Kidney capillary endothelial cell (primary cell): ENCODE data around the gene PPP1R3G.

Source experiments
- DNase-seq: peaks from one replicate; pipeline ENCODE4 v3.0.0-alpha.2; 2018; ENCODE audit warnings: low spot score

Gene PPP1R3G

GRCh38 chr6:5072440-5072839 is 12.7 kb upstream of the PPP1R3G start:
- DNase-seq: no peak

GRCh38 chr6:5073992-5074391 is 11.1 kb upstream of the PPP1R3G start:
- DNase-seq: no peak

GRCh38 chr6:5076931-5077330 is 8.2 kb upstream of the PPP1R3G start:
- DNase-seq: no peak

- DNase-seq: no peak
Measured at GRCh38 chr6:5078121-5078669, 6.9 kb upstream of the PPP1R3G start.

DNA sequence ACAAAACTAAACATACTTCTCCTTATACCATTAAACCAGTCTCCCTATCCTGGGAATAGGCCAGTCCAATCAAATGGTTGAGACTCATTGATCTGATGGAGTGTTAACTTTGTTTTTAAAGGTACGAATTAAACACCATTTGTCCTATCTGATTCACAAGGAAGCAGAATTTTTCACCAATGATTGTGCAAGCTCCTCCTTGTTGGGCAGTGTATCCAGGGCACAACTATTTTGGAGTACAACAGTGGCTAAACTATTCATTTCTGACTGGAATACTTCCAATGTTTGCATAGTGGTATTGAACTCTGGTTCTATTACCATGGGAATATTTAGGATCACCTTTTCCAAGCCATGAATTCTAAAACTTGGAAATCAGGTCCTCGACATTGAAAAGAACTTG is 5.4 kb upstream of the PPP1R3G start:
- DNase-seq: no peak

DNA sequence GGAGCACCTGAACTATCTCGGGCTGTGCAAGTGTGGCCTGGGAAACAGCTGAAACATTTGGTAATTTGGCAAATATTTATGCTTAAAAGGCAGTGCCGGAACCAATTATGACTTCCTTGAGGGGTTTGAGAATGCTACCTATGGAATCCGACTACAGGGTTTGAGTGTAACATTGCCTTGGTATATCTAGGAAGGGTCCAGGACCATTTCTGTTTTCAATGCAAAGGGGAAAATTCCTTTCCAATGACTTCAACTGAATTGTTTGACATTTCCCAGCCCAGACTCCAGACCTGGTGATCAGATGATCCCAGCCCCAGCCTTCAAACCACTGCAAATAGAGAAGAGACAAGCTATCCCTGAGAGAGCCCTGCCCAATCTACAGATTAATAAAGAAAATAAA is 4.6 kb upstream of the PPP1R3G start:
- DNase-seq: no peak

DNA sequence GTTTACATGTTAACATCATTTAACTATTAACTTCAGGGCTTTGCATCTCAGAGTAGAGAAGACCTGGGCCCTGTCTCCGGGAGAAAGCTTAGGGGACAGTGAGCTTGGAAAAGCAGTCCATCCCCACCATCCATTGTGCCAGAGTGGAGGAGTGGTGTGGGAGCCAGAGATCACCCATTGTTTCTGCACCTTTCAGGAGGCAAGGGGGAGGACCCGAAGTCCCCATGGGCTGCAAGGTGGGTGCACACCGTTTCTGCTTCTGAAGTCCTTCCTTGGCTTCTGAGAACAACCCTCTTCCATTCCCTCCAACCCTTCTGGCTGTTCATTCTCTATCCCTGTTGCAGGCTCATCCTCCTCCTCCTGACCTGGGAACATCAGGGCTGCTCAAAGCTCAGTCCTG is 4.0 kb upstream of the PPP1R3G start:
- DNase-seq: no peak

DNA sequence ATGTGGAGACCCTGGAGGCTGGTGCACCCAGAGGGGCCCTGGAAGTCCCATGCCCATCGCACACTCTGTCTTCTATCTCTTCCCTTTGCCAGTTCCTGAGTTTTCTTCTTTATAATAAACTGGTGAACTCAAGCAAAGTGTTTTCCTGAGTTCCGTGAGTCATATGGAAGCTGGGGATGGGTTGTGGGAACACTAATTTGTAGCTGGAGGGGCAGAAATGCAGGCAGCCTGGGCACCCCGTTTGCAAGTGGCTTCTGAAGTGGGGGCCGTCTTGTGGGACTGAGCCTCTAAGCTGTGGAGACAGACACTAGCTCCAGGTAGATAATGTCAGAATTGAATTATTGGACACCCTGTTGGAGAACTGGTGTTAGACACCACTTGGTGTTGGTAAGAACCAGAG is 3.2 kb upstream of the PPP1R3G start:
- no peak for DNase-seq

- peak; percentile 78 for DNase-seq
Measured at GRCh38 chr6:5082487-5083306, 2.4 kb upstream of the PPP1R3G start.

- no peak for DNase-seq
Measured at GRCh38 chr6:5083307-5083583, 1.9 kb upstream of the PPP1R3G start.

GRCh38 chr6:5083813-5084359 is 1.3 kb upstream of the PPP1R3G start:
- DNase-seq: no peak

DNA sequence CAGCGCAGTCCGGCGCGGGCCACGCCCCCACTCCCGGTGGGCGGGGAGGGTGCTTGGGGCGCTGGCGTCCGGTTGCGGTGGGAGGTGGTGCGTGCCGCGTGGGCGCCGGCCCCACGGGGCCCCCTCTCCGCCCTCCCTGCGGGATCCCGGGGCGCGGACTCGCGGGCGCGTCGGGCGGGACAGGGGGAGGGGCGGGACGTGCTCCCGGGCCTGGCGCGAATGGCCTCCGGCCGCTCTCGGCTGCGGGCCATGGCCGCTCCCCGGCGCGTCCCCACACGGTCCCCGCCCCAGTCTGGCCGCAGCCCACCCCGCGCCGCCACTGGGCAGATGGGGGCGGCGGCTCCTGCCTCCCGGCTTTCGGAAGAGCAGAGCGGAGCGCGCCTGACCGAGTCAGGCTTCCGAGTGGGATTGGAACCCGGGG is 771 bp upstream of the PPP1R3G start:
- no peak for DNase-seq

- DNase-seq: peak; percentile 29
Measured at GRCh38 chr6:5085648-5086293, 630 bp downstream of the PPP1R3G start.

DNA sequence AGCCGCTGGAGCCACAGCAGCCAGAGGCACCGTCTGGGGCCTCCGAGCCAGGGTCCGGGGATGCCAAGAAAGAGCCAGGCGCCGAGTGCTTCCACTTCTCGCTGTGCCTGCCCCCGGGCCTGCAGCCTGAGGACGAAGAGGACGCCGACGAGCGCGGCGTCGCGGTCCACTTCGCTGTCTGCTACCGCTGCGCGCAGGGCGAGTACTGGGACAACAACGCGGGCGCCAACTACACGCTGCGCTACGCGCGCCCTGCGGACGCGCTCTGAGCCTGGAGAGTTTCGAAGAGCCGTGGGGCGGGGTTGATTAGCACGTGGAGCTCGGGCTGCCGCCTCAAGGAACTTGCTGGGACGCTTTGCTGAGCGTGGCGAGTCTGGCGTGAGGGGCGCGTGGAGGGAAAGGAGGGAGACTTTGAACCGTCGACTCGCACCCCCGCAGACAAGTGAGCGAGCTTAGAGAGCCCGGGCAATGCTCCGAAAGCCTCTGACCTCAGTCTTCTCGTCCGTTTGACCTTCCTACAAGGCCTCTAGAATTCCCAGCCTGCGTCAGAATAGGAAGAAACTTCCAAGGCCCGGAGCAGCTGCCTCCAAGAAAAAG is 1.3 kb downstream of the PPP1R3G start:
- no peak for DNase-seq

DNA sequence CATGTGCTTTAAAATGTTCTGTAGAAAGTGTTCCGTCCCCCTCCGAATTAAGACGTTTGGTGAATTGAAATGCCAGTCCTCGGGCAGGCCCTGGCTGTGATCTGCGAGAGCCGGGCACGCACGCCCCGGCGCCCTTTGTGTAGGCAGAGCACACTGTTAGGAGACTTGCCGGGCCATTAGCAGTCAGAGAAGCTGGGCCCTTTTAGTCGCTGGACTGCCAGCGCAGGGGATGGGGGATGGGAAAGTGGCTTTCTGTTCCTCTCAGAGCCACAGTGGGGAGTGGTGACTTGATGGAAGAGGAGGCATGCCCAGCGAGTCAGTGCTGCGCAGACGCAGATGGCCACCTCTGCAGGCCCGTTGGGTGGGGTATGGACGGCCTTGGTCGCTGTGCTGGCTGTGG is 2.2 kb downstream of the PPP1R3G start:
- no peak for DNase-seq

DNA sequence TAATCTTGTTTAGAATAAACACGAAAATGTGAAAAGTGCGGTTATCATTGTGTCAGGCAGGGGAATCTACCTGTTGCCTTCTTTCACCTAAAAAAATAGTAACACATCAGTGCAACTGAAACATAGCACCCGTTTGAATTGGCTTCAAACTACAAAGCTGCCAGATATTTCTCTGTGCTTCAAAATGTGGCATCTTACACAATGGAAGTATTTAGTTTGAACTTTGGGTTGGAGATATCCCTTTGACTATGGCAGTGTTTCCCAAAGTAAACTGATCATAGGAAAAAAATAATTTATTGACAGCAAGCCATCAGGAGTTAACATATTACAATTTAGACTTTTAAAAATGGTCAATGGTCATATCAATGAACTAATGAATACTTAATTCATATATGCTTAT is 3.6 kb downstream of the PPP1R3G start:
- no peak for DNase-seq

DNA sequence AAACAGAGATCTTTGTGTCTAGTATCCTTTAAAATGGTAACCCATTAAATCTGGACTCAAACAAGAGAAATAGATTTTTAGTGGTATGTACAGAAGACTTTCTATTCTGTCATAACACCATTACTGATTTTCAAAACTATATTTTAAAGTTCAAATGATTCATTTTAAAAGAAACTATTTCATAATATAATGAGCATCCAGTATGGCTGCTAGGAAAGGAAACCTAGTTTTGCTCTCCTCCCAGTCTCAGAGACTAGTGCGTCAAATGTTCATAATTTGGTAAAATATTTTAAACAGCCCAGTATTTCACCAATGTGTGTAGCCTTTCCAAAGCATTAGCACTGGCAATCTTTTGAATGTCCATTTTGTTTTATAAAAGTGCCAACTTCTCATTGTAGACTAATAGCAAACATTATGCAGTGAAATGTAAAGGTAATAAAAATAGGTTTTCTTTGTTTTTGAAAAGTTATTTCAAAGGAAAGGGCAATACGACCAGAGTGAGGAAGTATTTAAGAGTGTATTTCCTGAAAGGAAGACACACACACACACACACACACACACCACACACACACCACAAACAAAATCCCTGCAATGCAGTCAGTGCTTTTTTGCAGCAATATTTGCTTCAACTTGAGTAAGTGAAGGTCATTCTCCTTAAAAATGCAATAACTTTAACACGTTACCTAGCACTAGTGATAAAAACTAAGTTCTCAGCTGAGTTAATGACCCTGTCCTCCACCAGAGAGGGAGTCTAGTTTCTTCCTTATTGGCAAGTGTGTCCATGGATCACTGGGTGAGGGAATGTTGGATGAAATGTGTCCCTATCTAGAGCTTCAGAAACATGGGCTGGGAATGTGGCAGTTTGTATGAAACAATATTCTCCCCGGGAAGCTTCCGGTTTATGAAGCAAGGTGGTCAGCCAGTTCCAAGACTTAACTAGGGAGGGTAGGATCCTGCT is 4.6 kb downstream of the PPP1R3G start:
- no peak for DNase-seq

- no peak for DNase-seq
Measured at GRCh38 chr6:5090603-5091002, 5.5 kb downstream of the PPP1R3G start.

DNA sequence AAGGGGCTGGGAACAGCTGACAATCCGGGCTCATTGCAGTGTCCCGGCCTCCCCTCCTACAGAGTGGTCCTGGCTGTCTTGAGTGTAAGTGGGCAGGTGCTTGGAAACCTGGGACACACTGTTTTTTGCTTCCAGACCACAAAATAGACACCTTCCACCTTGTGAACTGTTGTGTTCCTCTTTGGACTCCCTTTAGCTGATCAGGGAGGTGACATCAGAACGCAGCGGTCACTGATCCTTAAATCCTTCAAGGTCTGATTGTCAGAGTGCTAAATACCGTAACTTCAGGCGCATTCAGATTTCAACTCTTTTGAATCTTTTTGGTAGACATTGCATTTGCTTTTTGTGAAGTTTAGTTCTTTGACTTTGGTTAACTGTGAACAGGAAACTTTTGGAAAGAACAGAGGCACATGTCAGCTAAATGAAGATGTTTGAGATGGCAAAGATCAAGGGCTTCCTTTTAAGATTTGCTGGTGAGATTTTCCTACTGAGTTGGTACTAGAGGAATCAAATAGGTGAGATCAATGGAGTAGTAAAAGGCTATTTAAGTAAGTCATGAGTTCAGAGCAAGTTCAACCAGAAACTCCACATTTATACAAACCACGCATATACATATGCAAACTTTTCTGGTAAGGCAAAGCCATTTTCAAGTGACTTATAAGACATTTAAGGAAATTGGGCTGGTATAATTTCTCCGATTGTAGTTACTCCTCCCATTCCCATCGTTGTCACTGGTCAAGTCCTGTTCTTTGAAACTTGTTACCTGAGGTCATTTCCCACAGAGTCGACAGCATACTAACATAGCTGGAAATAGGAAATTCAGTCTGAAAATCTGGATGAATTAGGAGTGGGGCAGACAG is 6.3 kb downstream of the PPP1R3G start:
- no peak for DNase-seq

- DNase-seq: no peak
Measured at GRCh38 chr6:5093231-5094015, 8.3 kb downstream of the PPP1R3G start.
